Neutrophil (primary cell): ENCODE measurements around the gene ITGAL.
A peak's percentile ranks its signal among the peaks of the same experiment; 100 is the strongest.

Source experiments
- H3K27ac ChIP-seq: fragments of 200-600 bp; sonication (generic); 2 replicates; pipeline ENCODE4 v1.5.1; 2016; ENCODE audit warnings: mild to moderate bottlenecking, moderate library complexity
- H3K27me3 ChIP-seq: fragments of 200-600 bp; sonication (generic); 2 replicates; pipeline ENCODE4 v1.6.0; 2016; ENCODE audit warnings: mild to moderate bottlenecking
- H3K36me3 ChIP-seq: fragments of 200-600 bp; sonication (generic); 2 replicates; pipeline ENCODE4 v1.5.1; 2017
- H3K4me1 ChIP-seq, 2 experiments: fragments of 200-600 bp in 1 of 2; sonication (generic) in 1 of 2; 1 replicate in 1 of 2; 2 replicates in 1 of 2; pipeline versions ENCODE4 v1.5.1 to v1.6.1; 2013 to 2016; ENCODE audit warnings: low read depth in 1 of 2, low read length in 1 of 2, mild to moderate bottlenecking in 1 of 2, moderate library complexity in 1 of 2; ENCODE audit not compliant: control insufficient read depth in 1 of 2, insufficient read depth in 1 of 2
- H3K4me3 ChIP-seq, 2 experiments: fragments of 200-600 bp in 1 of 2; sonication (generic) in 1 of 2; 1 replicate in 1 of 2; 2 replicates in 1 of 2; pipeline ENCODE4 v1.5.1; 2013 to 2016; ENCODE audit warnings: low read depth in 1 of 2, low read length in 1 of 2, mild to moderate bottlenecking in 1 of 2, moderate library complexity in 1 of 2
- H3K9me3 ChIP-seq: fragments of 200-600 bp; sonication (generic); 2 replicates; pipeline ENCODE4 v1.5.1; 2016
- CTCF ChIP-seq: fragments of 200-600 bp; sonication (generic); IDR thresholded peaks from 2 replicates; pipeline ENCODE4 v1.5.1; 2016; ENCODE audit warnings: antibody characterized with exemption

The ITGAL gene

GRCh38 chr16:30569281-30569680 is 96.7 kb downstream of the ITGAL start:
- no peaks in the 10 kb centered on the region for H3K9me3 ChIP-seq
- peaks cover 31 to 42% of the 10 kb centered on the region in 2 experiments for H3K4me1 ChIP-seq
- no peak for TF ChIP-seq CTCF
- H3K36me3 ChIP-seq = no peaks in the 10 kb centered on the region
- no peaks in the 10 kb centered on the region for H3K27me3 ChIP-seq
- no peak overlapping the region for H3K4me3 ChIP-seq
- no peak overlapping the region for H3K27ac ChIP-seq

DNA sequence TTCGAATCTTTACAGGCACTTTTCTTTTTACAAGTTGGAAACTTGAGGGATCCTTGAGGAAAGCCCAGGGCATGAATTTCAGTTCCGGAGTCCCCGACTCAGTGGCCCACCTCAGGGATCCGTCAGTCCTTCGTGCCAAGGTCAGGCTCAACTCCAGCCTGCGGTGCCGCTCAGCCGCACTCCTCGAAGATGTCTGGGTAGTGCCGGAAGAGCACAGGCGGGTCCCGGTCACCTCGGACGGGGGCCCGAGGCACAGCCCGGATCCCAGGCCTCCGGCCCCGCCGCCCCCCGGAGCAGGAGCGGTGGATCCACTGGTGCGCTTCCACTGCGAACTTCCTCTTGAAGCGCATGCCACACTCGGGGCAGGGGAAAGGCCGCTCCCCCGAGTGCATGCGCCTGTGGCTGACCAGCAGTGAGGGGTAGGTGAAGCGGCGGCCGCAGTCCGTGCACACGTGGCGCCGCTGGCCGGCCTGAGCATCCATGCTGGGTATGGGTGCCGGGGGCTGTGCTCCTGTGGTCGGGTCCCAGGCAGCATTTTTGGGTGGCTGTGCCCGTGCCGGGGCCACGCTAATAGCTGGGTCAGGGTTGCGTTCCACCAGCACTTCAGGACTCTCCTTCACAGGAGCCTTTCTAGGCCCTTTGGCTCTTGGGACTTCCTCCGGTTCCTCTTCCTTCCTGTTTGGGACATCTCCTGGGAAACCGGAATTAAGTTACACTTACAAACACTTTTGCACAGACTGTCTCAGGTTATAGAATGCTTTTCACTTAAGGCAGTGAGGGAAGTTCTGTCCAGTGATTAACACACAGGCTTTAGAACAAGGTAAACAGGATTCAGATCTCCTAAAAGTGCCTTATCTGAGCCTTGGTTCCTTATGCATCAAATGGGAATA is 97.4 kb downstream of the ITGAL start:
- H3K4me3 ChIP-seq = peak overlapping the region in 1 of 2 experiments; percentile 12

GRCh38 chr16:30570636-30571444 is 98.3 kb downstream of the ITGAL start:
- Histone ChIP-seq H3K36me3 (no peaks in the 10 kb centered on the region), H3K9me3 (no peaks in the 10 kb centered on the region), H3K4me1 (peaks cover 31 to 42% of the 10 kb centered on the region in 2 experiments), H3K27ac (peak overlapping the region; percentile 91), H3K4me3 (peak overlapping the region; percentile 83 to 97), H3K27me3 (no peaks in the 10 kb centered on the region)
- no peak for TF ChIP-seq CTCF

More for the DNA sequence above, 97.4 kb downstream of the ITGAL start:
- no peaks in the 10 kb centered on the region for H3K36me3 ChIP-seq
- H3K9me3 ChIP-seq = no peaks in the 10 kb centered on the region
- no peaks in the 10 kb centered on the region for H3K27me3 ChIP-seq
- peaks cover 31 to 42% of the 10 kb centered on the region in 2 experiments for H3K4me1 ChIP-seq
- TF ChIP-seq CTCF = no peak
- peak overlapping the region; percentile 91 for H3K27ac ChIP-seq

- peak within 1 kb of the TSS; percentile 83 to 97 for H3K4me3 ChIP-seq
- peaks cover 31 to 42% of the 10 kb centered on the region in 2 experiments for H3K4me1 ChIP-seq
- peak within 1 kb of the TSS; percentile 91 for H3K27ac ChIP-seq
- peak; percentile 34 for TF ChIP-seq CTCF
- no peaks in the 10 kb centered on the region for H3K27me3 ChIP-seq
- no peaks in the 10 kb centered on the region for H3K9me3 ChIP-seq
- H3K36me3 ChIP-seq = no peaks in the 10 kb centered on the region
These were observed 99.1 kb downstream of the ITGAL start, which contains the start of gene ZNF688 for GRCh38 chr16:30571445-30572322. Gene ZNF688, minus strand, starts transcription at chr16:30571714. Its CDS starts 85 bp downstream, at chr16:30571629.
